Fibroblast of villous mesenchyme (primary cell): ENCODE data around the gene DPYD. TPM values are rescaled to one million over a fixed set of nuclear protein-coding genes. Genes with fewer than 3 reads are reported as not detected.

Source experiments
- DNase-seq: peaks from one replicate; pipeline ENCODE4 v3.0.0-alpha.2; 2010; ENCODE audit warnings: low read depth
- H3K4me3 ChIP-seq: 2 replicates; pipeline ENCODE4 v1.5.1; 2011; ENCODE audit warnings: low read depth, mild to moderate bottlenecking, low read length
- CTCF ChIP-seq: IDR thresholded peaks from 2 replicates; pipeline ENCODE4 v1.5.1; 2012; ENCODE audit warnings: low read depth, mild to moderate bottlenecking, low read length; ENCODE audit not compliant: insufficient read depth
- total RNA-seq: library from RNA; depleted of rRNA; stranded (reverse); fragments of >200 nt; gene quantifications from 2 replicates; pipeline ENCODE4 v1.2.3, GENCODE V29; 2012

Gene DPYD
- total RNA-seq = 22.5 and 48.4 TPM in 2 replicates

DNA sequence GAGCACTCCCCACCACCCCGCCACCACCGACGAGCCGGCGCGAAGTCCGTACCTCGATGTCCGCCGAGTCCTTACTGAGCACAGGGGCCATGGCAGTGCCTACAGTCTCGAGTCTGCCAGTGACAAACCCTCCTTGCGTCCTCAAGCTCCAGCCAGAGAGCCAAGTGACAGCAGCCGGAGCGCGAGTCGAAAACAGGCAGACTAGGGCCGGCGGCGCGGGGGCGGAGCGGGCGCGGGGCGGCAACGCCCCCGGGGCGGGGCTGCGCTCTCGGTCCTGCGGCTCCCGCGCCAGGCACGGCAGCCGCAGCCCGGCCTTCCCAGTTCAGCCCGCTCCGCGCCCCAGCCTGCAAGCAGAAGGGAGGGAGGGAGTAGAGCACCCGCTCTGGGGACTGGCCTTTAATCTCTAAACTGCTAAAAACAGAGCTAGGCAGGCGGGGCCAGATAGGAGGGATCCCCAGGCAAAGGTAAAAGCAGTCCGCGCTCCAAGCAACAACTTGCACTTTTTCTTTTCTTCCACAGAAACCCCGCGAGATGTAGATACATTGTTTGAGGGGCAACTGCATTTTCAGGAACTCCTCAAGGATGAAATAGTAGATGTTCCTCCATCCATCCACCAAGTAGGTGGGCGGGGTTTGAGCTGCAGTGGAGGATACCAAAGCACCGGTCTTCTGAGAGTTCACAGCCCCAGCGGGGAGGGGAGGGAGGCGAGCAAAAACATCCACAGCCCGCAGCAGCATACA, at the start of gene DPYD:
TSS of gene DPYD (minus strand) at position 203 of the 740 bp plus-strand sequence. CDS start at position 91, 112 bp downstream.
- H3K4me3 ChIP-seq = peak within 1 kb of the TSS; percentile 78
- DNase-seq = peak; percentile 78
- TF ChIP-seq CTCF = no peak

DNA sequence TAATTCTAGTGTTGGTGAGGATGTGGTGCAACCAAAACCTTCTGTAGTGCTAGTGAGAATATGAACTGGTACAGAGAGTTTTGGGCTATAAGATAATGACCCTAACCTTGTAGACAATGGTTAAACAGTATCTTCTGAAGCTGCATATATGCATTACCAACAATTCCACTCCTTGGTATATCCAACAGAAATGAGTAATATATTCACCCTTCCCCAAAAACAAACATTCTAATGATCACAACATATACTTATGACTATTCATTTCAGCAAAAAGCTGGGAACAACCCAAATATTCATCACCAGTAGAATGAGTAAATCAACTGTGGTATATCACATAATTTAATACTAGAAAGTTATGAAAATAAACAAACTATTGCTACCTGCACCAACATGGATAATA, 39.6 kb upstream of the DPYD start:
- no peak overlapping the region for H3K4me3 ChIP-seq
- no peak for TF ChIP-seq CTCF
- no peak for DNase-seq

DNA sequence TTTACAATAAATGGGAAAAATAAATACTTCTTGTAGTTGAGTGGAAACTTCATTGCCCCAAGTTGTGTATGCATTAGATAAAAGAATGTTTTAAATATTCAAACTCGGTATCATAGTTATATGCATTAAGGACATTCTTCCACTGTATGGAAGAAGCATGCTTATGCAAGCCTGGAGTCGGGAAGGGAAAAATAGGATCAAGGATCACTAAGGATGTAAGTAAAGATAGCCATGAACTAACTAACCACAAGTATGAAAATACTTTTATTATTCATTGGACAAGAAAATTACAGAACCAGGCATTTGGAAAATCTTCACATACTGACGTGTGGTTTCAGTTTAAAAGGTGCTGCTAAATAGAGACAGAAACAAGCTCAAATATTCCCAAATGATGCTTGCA, 26.9 kb upstream of the DPYD start:
- DNase-seq = no peak
- no peak overlapping the region for H3K4me3 ChIP-seq
- no peak for TF ChIP-seq CTCF

GRCh38 chr1:97943354-97943753, 22.5 kb upstream of the DPYD start:
- DNase-seq = no peak
- no peak for TF ChIP-seq CTCF

DNA sequence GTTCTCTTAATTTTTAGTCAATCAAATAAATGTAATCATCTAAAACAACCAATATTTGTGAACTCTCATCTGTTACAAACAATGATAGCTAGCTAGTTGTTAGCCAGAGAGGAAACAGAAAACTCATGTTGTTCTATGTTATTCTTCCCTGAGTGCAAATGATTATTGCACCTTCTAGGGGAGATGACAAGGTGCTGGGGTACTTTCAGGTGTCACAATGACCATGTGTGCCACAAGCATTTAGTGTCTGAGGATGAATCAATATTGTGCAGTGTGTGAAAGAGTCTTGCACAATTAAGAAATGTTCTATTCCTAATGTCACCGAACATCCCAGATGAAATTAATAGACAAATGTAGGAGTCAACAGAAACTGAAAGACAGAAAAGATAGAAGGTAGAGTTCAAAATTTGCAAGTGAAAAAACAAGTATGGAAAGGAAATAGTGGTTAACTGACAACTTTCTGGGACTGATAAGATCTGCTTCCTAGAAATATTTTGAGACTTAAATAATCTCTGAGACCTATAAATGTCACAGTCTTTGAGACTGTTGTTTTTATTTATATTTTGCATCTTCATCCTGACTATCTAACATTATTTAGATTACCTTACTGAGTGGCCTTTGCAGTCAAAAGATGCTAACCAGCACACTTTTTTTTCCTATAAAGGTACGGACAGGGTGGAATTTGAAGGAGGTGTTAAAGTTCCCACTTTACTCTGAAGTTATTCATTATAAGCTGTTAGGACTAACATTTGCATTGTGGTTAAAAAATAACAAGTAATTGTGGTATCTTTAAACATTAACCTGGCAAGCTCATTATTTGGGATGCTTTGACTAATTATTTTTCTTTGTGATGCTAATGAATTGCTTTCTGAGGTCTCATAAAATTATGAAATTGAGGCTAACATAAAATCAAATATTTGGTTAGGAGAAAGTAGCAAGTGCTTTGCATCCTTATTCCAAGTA, 21.6 kb upstream of the DPYD start:
- no peak for DNase-seq
- TF ChIP-seq CTCF = no peak
- H3K4me3 ChIP-seq = no peak overlapping the region

More at GRCh38 chr1:97943354-97943753, 22.5 kb upstream of the DPYD start:
- no peak overlapping the region for H3K4me3 ChIP-seq

GRCh38 chr1:97938285-97938642, 17.4 kb upstream of the DPYD start:
- DNase-seq = no peak
- no peak overlapping the region for H3K4me3 ChIP-seq
- TF ChIP-seq CTCF = no peak
